ENCODE measurements around the gene OR1K1.
"Not testable (repeated sequence)": the region's sequence is repeated elsewhere in the genome, so short reads cannot be mapped to it uniquely, and the experiment has no call there.

Gene OR1K1

GRCh38 chr9:122814545-122814944 is 14.6 kb downstream of the OR1K1 start:
- no peak for DNase-seq

GRCh38 chr9:122815544-122815943 is 15.6 kb downstream of the OR1K1 start:
- DNase-seq = no peak

GRCh38 chr9:122816163-122816867 is 16.4 kb downstream of the OR1K1 start:
- DNase-seq = peak; percentile 42

GRCh38 chr9:122819326-122819725 is 19.4 kb downstream of the OR1K1 start:
- peak; percentile 27 for DNase-seq

GRCh38 chr9:122819791-122820489 is 20.0 kb downstream of the OR1K1 start:
- DNase-seq = peak; percentile 15

- DNase-seq = no peak
Measured at GRCh38 chr9:122820490-122820845, 20.5 kb downstream of the OR1K1 start.

- DNase-seq = no peak
Measured at GRCh38 chr9:122821278-122821943, 21.5 kb downstream of the OR1K1 start.

GRCh38 chr9:122822056-122822455 is 22.1 kb downstream of the OR1K1 start:
- DNase-seq = no peak

- DNase-seq = no peak
Measured at GRCh38 chr9:122822938-122823337, 23.0 kb downstream of the OR1K1 start.

- DNase-seq = peak; percentile 57
Measured at GRCh38 chr9:122827761-122828093, 27.8 kb downstream of the OR1K1 start.

GRCh38 chr9:122828965-122829284 is 29.0 kb downstream of the OR1K1 start:
- not testable (repeated sequence) for DNase-seq

GRCh38 chr9:122832194-122832593 is 32.3 kb downstream of the OR1K1 start:
- DNase-seq = no peak

- no peak for DNase-seq
Measured at GRCh38 chr9:122835313-122835731, 35.4 kb downstream of the OR1K1 start.

- DNase-seq = no peak
Measured at GRCh38 chr9:122837266-122837850, 37.4 kb downstream of the OR1K1 start.

- not testable (repeated sequence) for DNase-seq
Measured at GRCh38 chr9:122838441-122838840, 38.5 kb downstream of the OR1K1 start.

GRCh38 chr9:122841501-122841900 is 41.6 kb downstream of the OR1K1 start:
- DNase-seq = no peak

- DNase-seq = no peak
Measured at GRCh38 chr9:122844137-122844536, 44.2 kb downstream of the OR1K1 start.

GRCh38 chr9:122845116-122845515 is 45.2 kb downstream of the OR1K1 start:
- DNase-seq = no peak

- no peak for DNase-seq
Measured at GRCh38 chr9:122846371-122846940, 46.5 kb downstream of the OR1K1 start.

GRCh38 chr9:122848256-122848943 is 48.5 kb downstream of the OR1K1 start:
- no peak for DNase-seq
